K562 (cell line): ENCODE measurements around the gene CLSTN1. TPM values are rescaled to one million over a fixed set of nuclear protein-coding genes. Genes with fewer than 3 reads are reported as not detected.

Source experiments
- CCAR2 ChIP-seq: fragments of 200-400 bp; formaldehyde crosslinking; IDR thresholded peaks from 2 replicates; pipeline ENCODE4 v1.6.1; 2017; ENCODE audit warnings: mild to moderate bottlenecking, low read depth, low read length
- ILK ChIP-seq: fragments of 450-650 bp; IDR thresholded peaks from 2 replicates; pipeline ENCODE4 v1.6.1; 2016; ENCODE audit warnings: missing genetic modification characterization, low read depth, mild to moderate bottlenecking, missing compliant biosample characterization, moderate library complexity, borderline replicate concordance
- NR2C1 ChIP-seq, 2 experiments: fragments of 450-650 bp; IDR thresholded peaks; 2 replicates each; pipeline ENCODE4 v1.6.1; 2017; ENCODE audit warnings: mild to moderate bottlenecking in 2 of 2, antibody characterized with exemption in 1 of 2, inconsistent platforms in 1 of 2, missing compliant biosample characterization in 1 of 2, missing genetic modification characterization in 1 of 2
- OTX1 ChIP-seq: fragments of 450-650 bp; formaldehyde crosslinking; IDR thresholded peaks from 2 replicates; pipeline ENCODE4 v1.4.0; 2022; ENCODE audit warnings: mild to moderate bottlenecking
- RBM22 ChIP-seq: fragments of 200-400 bp; formaldehyde crosslinking; IDR thresholded peaks from 2 replicates; pipeline ENCODE4 v1.6.1; 2018; ENCODE audit warnings: low read length, low read depth; ENCODE audit not compliant: poor library complexity, severe bottlenecking
- RFX1 ChIP-seq: fragments of 450-650 bp; IDR thresholded peaks from 2 replicates; pipeline ENCODE4 v1.6.1; 2016; ENCODE audit warnings: mild to moderate bottlenecking, moderate library complexity
- SMARCA5 ChIP-seq: fragments of 450-650 bp; IDR thresholded peaks from 2 replicates; pipeline ENCODE4 v1.6.1; 2016
- SP1 ChIP-seq: sonication (generic); formaldehyde crosslinking; IDR thresholded peaks from 2 replicates; pipeline ENCODE4 v1.8.1; 2022; ENCODE audit warnings: mild to moderate bottlenecking, missing genetic modification reagents
- STAG1 ChIP-seq: sonication (generic); formaldehyde crosslinking; IDR thresholded peaks from 2 replicates; pipeline ENCODE4 v1.5.0; 2020; ENCODE audit warnings: missing genetic modification reagents, borderline replicate concordance
- polyA plus RNA-seq, 8 experiments: library from polyadenylated mRNA; depleted of rRNA in 4 of 8; stranded (reverse) in 5 of 8; unstranded in 3 of 8; fragments of >200 nt; fragmentation: Nextera tagmentation in 2 of 8; fragmentation: Illumina TruSeq in 1 of 8; extraction: Ambion mirVana in 2 of 8; extraction: Trizol in 1 of 8; gene quantifications; 2 replicates each; pipeline versions ENCODE4 v1.2.1 to v1.2.3, GENCODE V29; 2011 to 2014; ENCODE audit warnings: inconsistent platforms in 1 of 8, missing spikeins in 1 of 8
- total RNA-seq, 7 experiments: library from RNA; depleted of rRNA in 6 of 7; stranded (reverse); fragments of >200 nt in 6 of 7; fragmentation: Illumina TruSeq in 2 of 7; extraction: Trizol in 2 of 7; gene quantifications; 2 replicates each; pipeline versions ENCODE4 v1.2.1 to v1.2.3, GENCODE V29; 2011 to 2021; ENCODE audit warnings: low replicate concordance in 1 of 7
- TF ChIP-seq, protein P1 (sequence below): IDR thresholded peaks from 3 replicates; pipeline ENCODE4 v1.6.1; 2011; ENCODE audit warnings: borderline replicate concordance, mild to moderate bottlenecking, moderate library complexity; ENCODE audit not compliant: insufficient read length; ENCODE audit errors: extremely low read depth
- TF ChIP-seq, protein P2 (sequence below): fragments of 250-450 bp; sonication (Bioruptor Pico); IDR thresholded peaks from 2 replicates; pipeline ENCODE4 v1.5.0; 2022; ENCODE audit warnings: mild to moderate bottlenecking
- TF ChIP-seq, protein P3 (sequence below): fragments of 250-450 bp; sonication (Bioruptor Pico); IDR thresholded peaks from 2 replicates; pipeline ENCODE4 v1.5.0; 2021; ENCODE audit warnings: mild to moderate bottlenecking, moderate library complexity
- TF ChIP-seq, protein P4 (sequence below): fragments of 250-450 bp; sonication (Bioruptor Pico); IDR thresholded peaks from 2 replicates; pipeline ENCODE4 v1.5.0; 2021
- TF ChIP-seq, protein P5 (sequence below): fragments of 450-650 bp; IDR thresholded peaks from 2 replicates; pipeline ENCODE4 v1.6.1; 2016; ENCODE audit warnings: borderline replicate concordance

The CLSTN1 gene
- total and polyA plus RNA-seq, 9 of the 15 experiments (the other 6 are each of a cell fraction or from before 2014, with no cell fraction given) = 1.1 to 32.5 (median 13.3) TPM

DNA sequence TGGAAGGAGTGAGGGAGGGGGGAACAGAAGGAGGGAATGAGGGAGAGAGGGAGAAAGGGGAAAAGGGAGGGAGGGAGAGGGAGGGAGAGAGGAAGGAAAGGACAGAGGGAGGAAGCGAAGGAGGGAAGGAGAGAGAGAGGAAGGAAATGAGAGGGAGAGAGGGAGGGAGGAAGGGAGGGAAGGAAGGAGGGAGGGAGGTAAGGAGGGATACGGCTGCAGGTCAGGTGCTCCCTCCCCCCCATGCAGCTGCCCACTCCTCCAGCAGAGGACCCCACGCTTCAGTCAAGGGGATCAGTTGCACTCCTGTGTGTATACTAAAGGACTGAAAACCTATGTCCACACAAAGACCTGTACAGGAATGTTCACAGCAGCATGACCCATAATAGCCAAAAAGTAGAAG, 54.8 kb downstream of the CLSTN1 start (continued):
- TF ChIP-seq, protein P1, sequence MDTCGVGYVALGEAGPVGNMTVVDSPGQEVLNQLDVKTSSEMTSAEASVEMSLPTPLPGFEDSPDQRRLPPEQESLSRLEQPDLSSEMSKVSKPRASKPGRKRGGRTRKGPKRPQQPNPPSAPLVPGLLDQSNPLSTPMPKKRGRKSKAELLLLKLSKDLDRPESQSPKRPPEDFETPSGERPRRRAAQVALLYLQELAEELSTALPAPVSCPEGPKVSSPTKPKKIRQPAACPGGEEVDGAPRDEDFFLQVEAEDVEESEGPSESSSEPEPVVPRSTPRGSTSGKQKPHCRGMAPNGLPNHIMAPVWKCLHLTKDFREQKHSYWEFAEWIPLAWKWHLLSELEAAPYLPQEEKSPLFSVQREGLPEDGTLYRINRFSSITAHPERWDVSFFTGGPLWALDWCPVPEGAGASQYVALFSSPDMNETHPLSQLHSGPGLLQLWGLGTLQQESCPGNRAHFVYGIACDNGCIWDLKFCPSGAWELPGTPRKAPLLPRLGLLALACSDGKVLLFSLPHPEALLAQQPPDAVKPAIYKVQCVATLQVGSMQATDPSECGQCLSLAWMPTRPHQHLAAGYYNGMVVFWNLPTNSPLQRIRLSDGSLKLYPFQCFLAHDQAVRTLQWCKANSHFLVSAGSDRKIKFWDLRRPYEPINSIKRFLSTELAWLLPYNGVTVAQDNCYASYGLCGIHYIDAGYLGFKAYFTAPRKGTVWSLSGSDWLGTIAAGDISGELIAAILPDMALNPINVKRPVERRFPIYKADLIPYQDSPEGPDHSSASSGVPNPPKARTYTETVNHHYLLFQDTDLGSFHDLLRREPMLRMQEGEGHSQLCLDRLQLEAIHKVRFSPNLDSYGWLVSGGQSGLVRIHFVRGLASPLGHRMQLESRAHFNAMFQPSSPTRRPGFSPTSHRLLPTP = no peak
- TF ChIP-seq SP1 (CRISPR knock-in tag) (no peak), ILK (tag) (no peak), RBM22 (no peak), STAG1 (CRISPR knock-in tag) (no peak), SMARCA5 (no peak), CCAR2 (no peak), RFX1 (no peak), OTX1 (CRISPR knock-in tag) (0 out of 2 replicates have a peak, but pooled peaks have one; percentile 59), NR2C1 (IDR thresholded peaks at IDR 0.05) (no peak), NR2C1 (tag; IDR thresholded peaks at IDR 0.05) (no peak)
- TF ChIP-seq, protein P2, sequence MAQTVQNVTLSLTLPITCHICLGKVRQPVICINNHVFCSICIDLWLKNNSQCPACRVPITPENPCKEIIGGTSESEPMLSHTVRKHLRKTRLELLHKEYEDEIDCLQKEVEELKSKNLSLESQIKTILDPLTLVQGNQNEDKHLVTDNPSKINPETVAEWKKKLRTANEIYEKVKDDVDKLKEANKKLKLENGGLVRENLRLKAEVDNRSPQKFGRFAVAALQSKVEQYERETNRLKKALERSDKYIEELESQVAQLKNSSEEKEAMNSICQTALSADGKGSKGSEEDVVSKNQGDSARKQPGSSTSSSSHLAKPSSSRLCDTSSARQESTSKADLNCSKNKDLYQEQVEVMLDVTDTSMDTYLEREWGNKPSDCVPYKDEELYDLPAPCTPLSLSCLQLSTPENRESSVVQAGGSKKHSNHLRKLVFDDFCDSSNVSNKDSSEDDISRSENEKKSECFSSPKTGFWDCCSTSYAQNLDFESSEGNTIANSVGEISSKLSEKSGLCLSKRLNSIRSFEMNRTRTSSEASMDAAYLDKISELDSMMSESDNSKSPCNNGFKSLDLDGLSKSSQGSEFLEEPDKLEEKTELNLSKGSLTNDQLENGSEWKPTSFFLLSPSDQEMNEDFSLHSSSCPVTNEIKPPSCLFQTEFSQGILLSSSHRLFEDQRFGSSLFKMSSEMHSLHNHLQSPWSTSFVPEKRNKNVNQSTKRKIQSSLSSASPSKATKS (CRISPR knock-in tag) = no peak
- TF ChIP-seq, protein P3, sequence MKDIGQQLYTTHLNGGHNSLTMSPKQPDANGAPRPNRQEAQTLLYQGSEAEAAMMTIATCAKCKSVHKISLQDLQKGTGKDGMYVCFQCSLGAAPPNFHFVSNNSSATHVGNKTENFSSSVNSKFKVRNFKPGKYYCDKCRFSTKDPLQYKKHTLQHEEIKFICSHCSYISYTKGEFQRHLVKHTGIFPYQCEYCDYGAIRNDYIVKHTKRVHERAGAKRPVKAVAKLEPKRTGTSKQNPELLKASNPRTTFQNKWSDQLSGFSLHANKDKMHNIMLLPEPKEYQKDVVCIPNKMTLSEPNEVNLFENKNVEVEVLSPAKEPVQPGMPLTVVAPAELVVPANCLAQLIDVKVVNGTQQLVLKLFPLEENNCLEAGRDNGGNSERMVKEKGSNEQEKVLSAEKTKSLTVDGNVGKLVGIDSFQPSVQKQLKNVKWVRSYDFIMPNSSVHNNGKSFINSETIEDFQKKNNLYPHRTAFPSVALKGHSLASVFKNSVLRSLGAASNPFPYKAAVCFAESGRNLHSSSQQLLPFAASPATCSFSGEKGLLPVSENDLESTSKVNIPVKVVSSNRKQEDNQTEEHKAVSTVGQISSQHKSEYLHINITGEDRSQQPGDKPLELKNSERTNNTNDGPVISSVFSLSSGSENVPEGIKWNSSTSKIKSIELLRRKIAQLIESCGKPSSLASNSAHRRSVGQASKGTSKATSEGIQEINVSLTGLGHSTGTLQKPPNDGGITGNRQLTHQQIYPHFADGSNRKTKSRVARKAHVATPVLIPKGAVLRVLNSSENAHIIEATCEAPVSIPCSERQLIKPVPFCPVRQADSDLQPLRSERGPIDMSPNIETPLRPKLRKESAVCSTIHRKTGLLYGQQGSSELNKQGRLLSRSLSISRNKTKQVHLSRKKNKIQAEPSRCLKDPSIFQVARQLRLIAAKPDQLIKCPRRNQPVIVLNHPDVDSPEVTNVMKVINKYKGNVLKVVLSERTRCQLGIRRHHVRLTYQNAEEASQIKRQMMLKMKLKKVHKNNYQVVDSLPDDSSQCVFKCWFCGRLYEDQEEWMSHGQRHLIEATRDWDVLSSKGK (CRISPR knock-in tag) = no peak
- TF ChIP-seq, protein P4, sequence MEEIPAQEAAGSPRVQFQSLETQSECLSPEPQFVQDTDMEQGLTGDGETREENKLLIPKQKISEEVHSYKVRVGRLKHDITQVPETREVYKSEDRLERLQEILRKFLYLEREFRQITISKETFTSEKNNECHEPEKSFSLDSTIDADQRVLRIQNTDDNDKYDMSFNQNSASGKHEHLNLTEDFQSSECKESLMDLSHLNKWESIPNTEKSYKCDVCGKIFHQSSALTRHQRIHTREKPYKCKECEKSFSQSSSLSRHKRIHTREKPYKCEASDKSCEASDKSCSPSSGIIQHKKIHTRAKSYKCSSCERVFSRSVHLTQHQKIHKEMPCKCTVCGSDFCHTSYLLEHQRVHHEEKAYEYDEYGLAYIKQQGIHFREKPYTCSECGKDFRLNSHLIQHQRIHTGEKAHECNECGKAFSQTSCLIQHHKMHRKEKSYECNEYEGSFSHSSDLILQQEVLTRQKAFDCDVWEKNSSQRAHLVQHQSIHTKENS (CRISPR knock-in tag) = no peak
- TF ChIP-seq, protein P5, sequence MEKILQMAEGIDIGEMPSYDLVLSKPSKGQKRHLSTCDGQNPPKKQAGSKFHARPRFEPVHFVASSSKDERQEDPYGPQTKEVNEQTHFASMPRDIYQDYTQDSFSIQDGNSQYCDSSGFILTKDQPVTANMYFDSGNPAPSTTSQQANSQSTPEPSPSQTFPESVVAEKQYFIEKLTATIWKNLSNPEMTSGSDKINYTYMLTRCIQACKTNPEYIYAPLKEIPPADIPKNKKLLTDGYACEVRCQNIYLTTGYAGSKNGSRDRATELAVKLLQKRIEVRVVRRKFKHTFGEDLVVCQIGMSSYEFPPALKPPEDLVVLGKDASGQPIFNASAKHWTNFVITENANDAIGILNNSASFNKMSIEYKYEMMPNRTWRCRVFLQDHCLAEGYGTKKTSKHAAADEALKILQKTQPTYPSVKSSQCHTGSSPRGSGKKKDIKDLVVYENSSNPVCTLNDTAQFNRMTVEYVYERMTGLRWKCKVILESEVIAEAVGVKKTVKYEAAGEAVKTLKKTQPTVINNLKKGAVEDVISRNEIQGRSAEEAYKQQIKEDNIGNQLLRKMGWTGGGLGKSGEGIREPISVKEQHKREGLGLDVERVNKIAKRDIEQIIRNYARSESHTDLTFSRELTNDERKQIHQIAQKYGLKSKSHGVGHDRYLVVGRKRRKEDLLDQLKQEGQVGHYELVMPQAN = no peak
